ENCODE data around the gene SPACA5. TPM values are rescaled to one million over a fixed set of nuclear protein-coding genes. Genes with fewer than 3 reads are reported as not detected.
A peak's percentile ranks its signal among the peaks of the same experiment; 100 is the strongest.

Gene SPACA5
- total and polyA plus RNA-seq, 2 of the 13 experiments (the other 11 are each of a cell fraction or from before 2014, with no cell fraction given) = not detected

DNA sequence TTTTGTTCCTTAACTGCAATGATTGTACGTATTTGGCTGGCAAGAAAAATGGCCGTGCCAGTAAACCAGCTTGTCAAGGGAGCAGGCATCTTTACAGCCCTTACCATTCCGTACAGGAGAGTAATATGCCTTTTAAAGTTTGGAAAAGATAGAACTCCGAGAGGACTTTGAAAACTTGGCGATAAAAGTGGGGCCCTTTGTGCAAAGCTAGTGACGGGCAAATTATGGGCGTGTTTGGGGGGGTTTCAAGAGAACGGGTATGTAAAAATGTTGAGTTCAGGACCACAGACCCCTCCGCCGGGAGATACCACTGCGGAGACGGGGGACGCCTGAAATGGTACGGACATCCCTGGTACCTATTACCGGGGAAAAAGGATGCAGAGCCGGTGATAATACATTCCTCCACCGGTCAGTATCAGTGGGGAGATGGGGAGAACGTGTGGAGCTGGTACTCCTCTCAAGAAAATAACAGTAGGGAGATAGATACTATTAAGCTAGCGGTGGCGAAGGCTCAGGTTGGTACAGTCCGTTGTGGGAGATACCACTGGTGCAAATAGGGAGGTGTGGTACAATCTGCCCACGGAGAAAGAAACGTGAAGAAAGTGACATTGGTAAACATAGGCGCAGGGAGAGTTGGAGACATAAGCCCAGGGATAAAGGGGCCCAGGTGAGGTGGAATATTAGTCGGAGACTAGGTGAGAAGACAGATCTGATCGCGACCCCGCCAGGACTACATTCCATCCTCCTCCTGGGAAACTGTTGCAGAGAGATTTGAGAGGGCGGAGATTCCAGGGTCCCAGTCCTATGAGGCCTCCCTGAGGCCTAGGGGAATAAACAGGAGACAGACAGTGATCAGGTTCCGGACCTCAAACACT is 14.5 kb downstream of the SPACA5 start:
- ChIA-PET CTCF (ENCODE audit: low intra/inter-chr PET ratio, low total read pairs) (no interaction called here), POLR2A (interaction anchor here (0.9 to 1.2 kb wide), 2 partner anchors 63 to 185 kb away, joined by 3 read pairs; partner anchors contain the start of gene ZNF81)
- intact Hi-C loops (cut with micrococcal nuclease; ENCODE audit: unreplicated experiment) = no loop called here
- DNase-seq (ENCODE audit: low spot score) (peak; percentile 71), ATAC-seq (peak; percentile 81), FAIRE-seq (peak; percentile 87)
- no peaks in the 10 kb centered on the region for H3K4me1 ChIP-seq (ENCODE audit: insufficient read depth, low read length)
- no peaks in the 10 kb centered on the region; a peak in 1 of 5 replicates for H3K27me3 ChIP-seq (ENCODE audit: control insufficient read depth in 1 of 2, insufficient read depth in 2 of 2, low read length in 2 of 2)
- H3K27ac ChIP-seq (ENCODE audit: extremely low read length, insufficient read depth, low read length) = peak overlapping the region; percentile 93
- no peaks in the 10 kb centered on the region for H3K9me3 ChIP-seq (ENCODE audit: low read length)
- no peaks in the 10 kb centered on the region for H4K20me1 ChIP-seq (ENCODE audit: insufficient read depth, low read length)
- no peaks in the 10 kb centered on the region for H3K79me2 ChIP-seq (ENCODE audit: insufficient read depth, low read length)
- peak overlapping the region; percentile 97 for H2AFZ ChIP-seq (ENCODE audit: low read length)
- in situ Hi-C loops (cut with HindIII; ENCODE audit: extremely low pct_ligation_motif_present, low pct_unique_long_range_greater_than_20kb) = loop anchor here (10.0 kb wide), 1 partner anchor 56 kb away; no protein-coding TSS in a partner anchor
- no TSS peak for BruUV-seq (replicated peaks)
- H3K36me3 ChIP-seq (replicated peaks in 1 of 2; ENCODE audit: control insufficient read depth in 1 of 2, insufficient read depth in 2 of 2, low read length in 2 of 2) = no peaks in the 10 kb centered on the region
- under 1% methylated on average over 22 of the region's 30 CpGs for WGBS (ENCODE audit: low lambda C conversion rate)
- peak overlapping the region; percentile 64 for H3K4me2 ChIP-seq (ENCODE audit: low read depth, low read length)
- peak overlapping the region; percentile 71 to 82 (median 79) for H3K4me3 ChIP-seq (replicated peaks in 1 of 3; ENCODE audit: insufficient read depth in 1 of 3, low read depth in 2 of 3, low read length in 3 of 3)
- H3K9ac ChIP-seq (ENCODE audit: insufficient read depth, low read depth, low read length) = peak overlapping the region; percentile 94
- TF ChIP-seq TP53 (CRISPR knock-in tag; conservative IDR thresholded peaks at IDR 0.05) (no peak), TEAD3 (CRISPR knock-in tag; optimal IDR thresholded peaks at IDR 0.05; ENCODE audit: borderline replicate concordance) (peak; percentile 76), YY1 (IDR thresholded peaks at IDR 0.05; ENCODE audit: insufficient read depth, insufficient replicate concordance, low read depth, low read length) (peak; percentile 93), ZNF569 (CRISPR knock-in tag; IDR thresholded peaks at IDR 0.05; ENCODE audit: borderline replicate concordance) (no peak), POLR2AphosphoS5 (IDR thresholded peaks at IDR 0.05; ENCODE audit: low read depth, low read length) (peak; percentile 33; the same call in 1 of the 2 replicates), POLR2G (IDR thresholded peaks at IDR 0.05; ENCODE audit: low read depth, low read length) (peak; percentile 42; the same call in 1 of the 2 replicates), ZFX (CRISPR knock-in tag; IDR thresholded peaks at IDR 0.05; ENCODE audit: low read depth) (peak; percentile 76), ZNF737 (CRISPR knock-in tag; IDR thresholded peaks at IDR 0.05; ENCODE audit: borderline replicate concordance) (no peak), CREM (IDR thresholded peaks at IDR 0.05) (peak; percentile 26; the same call in 1 of the 2 replicates), CREM (CRISPR knock-in tag; IDR thresholded peaks at IDR 0.05) (no peak), SOX13 (IDR thresholded peaks at IDR 0.05) (no peak), SOX13 (CRISPR knock-in tag; conservative IDR thresholded peaks at IDR 0.05 in 1 of 2, IDR thresholded peaks at IDR 0.05 in 1 of 2) (no peak), ATF7 (IDR thresholded peaks at IDR 0.05) (peak; percentile 80), ATF7 (CRISPR knock-in tag; IDR thresholded peaks at IDR 0.05) (no peak)
- TF ChIP-seq, protein P1, sequence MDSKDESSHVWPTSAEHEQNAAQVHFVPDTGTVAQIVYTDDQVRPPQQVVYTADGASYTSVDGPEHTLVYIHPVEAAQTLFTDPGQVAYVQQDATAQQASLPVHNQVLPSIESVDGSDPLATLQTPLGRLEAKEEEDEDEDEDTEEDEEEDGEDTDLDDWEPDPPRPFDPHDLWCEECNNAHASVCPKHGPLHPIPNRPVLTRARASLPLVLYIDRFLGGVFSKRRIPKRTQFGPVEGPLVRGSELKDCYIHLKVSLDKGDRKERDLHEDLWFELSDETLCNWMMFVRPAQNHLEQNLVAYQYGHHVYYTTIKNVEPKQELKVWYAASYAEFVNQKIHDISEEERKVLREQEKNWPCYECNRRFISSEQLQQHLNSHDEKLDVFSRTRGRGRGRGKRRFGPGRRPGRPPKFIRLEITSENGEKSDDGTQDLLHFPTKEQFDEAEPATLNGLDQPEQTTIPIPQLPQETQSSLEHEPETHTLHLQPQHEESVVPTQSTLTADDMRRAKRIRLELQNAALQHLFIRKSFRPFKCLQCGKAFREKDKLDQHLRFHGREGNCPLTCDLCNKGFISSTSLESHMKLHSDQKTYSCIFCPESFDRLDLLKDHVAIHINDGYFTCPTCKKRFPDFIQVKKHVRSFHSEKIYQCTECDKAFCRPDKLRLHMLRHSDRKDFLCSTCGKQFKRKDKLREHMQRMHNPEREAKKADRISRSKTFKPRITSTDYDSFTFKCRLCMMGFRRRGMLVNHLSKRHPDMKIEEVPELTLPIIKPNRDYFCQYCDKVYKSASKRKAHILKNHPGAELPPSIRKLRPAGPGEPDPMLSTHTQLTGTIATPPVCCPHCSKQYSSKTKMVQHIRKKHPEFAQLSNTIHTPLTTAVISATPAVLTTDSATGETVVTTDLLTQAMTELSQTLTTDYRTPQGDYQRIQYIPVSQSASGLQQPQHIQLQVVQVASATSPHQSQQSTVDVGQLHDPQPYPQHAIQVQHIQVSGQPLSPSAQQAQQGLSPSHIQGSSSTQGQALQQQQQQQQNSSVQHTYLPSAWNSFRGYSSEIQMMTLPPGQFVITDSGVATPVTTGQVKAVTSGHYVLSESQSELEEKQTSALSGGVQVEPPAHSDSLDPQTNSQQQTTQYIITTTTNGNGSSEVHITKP (CRISPR knock-in tag; IDR thresholded peaks at IDR 0.05; ENCODE audit: low read depth) = peak; percentile 99
- TF ChIP-seq, protein P2, sequence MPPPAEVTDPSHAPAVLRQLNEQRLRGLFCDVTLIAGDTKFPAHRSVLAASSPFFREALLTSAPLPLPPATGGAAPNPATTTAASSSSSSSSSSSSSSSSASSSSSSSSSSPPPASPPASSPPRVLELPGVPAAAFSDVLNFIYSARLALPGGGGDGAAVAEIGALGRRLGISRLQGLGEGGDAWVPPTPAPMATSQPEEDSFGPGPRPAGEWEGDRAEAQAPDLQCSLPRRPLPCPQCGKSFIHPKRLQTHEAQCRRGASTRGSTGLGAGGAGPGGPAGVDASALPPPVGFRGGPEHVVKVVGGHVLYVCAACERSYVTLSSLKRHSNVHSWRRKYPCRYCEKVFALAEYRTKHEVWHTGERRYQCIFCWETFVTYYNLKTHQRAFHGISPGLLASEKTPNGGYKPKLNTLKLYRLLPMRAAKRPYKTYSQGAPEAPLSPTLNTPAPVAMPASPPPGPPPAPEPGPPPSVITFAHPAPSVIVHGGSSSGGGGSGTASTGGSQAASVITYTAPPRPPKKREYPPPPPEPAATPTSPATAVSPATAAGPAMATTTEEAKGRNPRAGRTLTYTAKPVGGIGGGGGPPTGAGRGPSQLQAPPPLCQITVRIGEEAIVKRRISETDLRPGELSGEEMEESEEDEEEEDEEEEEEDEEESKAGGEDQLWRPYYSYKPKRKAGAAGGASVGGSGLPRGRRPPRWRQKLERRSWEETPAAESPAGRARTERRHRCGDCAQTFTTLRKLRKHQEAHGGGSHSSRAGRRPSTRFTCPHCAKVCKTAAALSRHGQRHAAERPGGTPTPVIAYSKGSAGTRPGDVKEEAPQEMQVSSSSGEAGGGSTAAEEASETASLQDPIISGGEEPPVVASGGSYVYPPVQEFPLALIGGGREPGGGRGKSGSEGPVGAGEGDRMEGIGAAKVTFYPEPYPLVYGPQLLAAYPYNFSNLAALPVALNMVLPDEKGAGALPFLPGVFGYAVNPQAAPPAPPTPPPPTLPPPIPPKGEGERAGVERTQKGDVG (CRISPR knock-in tag; IDR thresholded peaks at IDR 0.05; ENCODE audit: borderline replicate concordance) = no peak
- TF ChIP-seq, protein P3, sequence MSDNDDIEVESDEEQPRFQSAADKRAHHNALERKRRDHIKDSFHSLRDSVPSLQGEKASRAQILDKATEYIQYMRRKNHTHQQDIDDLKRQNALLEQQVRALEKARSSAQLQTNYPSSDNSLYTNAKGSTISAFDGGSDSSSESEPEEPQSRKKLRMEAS (IDR thresholded peaks at IDR 0.05) = peak; percentile 54
